NCI-H2107 treated with DMSO at 0.1 percent for 48 hours (cell line): ENCODE measurements around the gene PSAPL1.

Experiments used
- DNase-seq: peaks from one replicate; lab custom pipeline; 2025; ENCODE audit not compliant: unreplicated experiment; lab: John Stamatoyannopoulos, UW

PSAPL1 gene

GRCh38 chr4:7434766-7435150 is at the start of gene PSAPL1:
TSS of gene PSAPL1 (minus strand) at chr4:7434930. CDS start at chr4:7434879, 51 bp downstream.
- DNase-seq: no peak

- no peak for DNase-seq
Observed at GRCh38 chr4:7481227-7481626, 46.5 kb upstream of the PSAPL1 start.

- DNase-seq: no peak
Observed at GRCh38 chr4:7480423-7480822, 45.7 kb upstream of the PSAPL1 start.

- DNase-seq: no peak
Observed at GRCh38 chr4:7478665-7479064, 43.9 kb upstream of the PSAPL1 start.

GRCh38 chr4:7477695-7478094 is 43.0 kb upstream of the PSAPL1 start:
- no peak for DNase-seq

GRCh38 chr4:7476820-7477219 is 42.1 kb upstream of the PSAPL1 start:
- no peak for DNase-seq

GRCh38 chr4:7475207-7475606 is 40.5 kb upstream of the PSAPL1 start:
- DNase-seq: no peak

- no peak for DNase-seq
Observed at GRCh38 chr4:7474320-7474719, 39.6 kb upstream of the PSAPL1 start.

GRCh38 chr4:7473081-7473480 is 38.4 kb upstream of the PSAPL1 start:
- no peak for DNase-seq

GRCh38 chr4:7472442-7473013 is 37.8 kb upstream of the PSAPL1 start:
- DNase-seq: no peak

- DNase-seq: no peak
Observed at GRCh38 chr4:7470522-7471128, 35.9 kb upstream of the PSAPL1 start.

- DNase-seq: no peak
Observed at GRCh38 chr4:7470111-7470510, 35.4 kb upstream of the PSAPL1 start.

- no peak for DNase-seq
Observed at GRCh38 chr4:7469023-7469422, 34.3 kb upstream of the PSAPL1 start.

GRCh38 chr4:7467471-7467870 is 32.7 kb upstream of the PSAPL1 start:
- DNase-seq: no peak

- DNase-seq: no peak
Observed at GRCh38 chr4:7466904-7467303, 32.2 kb upstream of the PSAPL1 start.

GRCh38 chr4:7466215-7466614 is 31.5 kb upstream of the PSAPL1 start:
- no peak for DNase-seq

- no peak for DNase-seq
Observed at GRCh38 chr4:7465017-7465416, 30.3 kb upstream of the PSAPL1 start.

GRCh38 chr4:7464259-7464655 is 29.5 kb upstream of the PSAPL1 start:
- no peak for DNase-seq

- no peak for DNase-seq
Observed at GRCh38 chr4:7463566-7464258, 29.0 kb upstream of the PSAPL1 start.

GRCh38 chr4:7462509-7462971 is 27.8 kb upstream of the PSAPL1 start:
- no peak for DNase-seq

- no peak for DNase-seq
Observed at GRCh38 chr4:7461230-7461629, 26.5 kb upstream of the PSAPL1 start.

- DNase-seq: no peak
Observed at GRCh38 chr4:7460566-7460965, 25.8 kb upstream of the PSAPL1 start.
